NCI-H345 treated with DMSO at 0.1 percent for 48 hours (cell line): ENCODE measurements around the gene DCAF12.

Experiments used
- DNase-seq: peaks from one replicate; lab custom pipeline; 2025; ENCODE audit not compliant: unreplicated experiment; lab: John Stamatoyannopoulos, UW

DCAF12 gene

GRCh38 chr9:34125681-34126206 lies 754 bp downstream of the DCAF12 start:
- DNase-seq = no peak

GRCh38 chr9:34124926-34125325 lies 1.6 kb downstream of the DCAF12 start:
- no peak for DNase-seq

GRCh38 chr9:34124099-34124498 lies 2.4 kb downstream of the DCAF12 start:
- DNase-seq = no peak

- DNase-seq = no peak
These were observed 2.8 kb downstream of the DCAF12 start for GRCh38 chr9:34123682-34124081.

GRCh38 chr9:34121996-34122395 lies 4.5 kb downstream of the DCAF12 start:
- no peak for DNase-seq

GRCh38 chr9:34119713-34120112 lies 6.8 kb downstream of the DCAF12 start:
- DNase-seq = no peak

GRCh38 chr9:34114436-34114835 lies 12.1 kb downstream of the DCAF12 start:
- DNase-seq = no peak

- DNase-seq = no peak
These were observed 20.4 kb downstream of the DCAF12 start for GRCh38 chr9:34106110-34106509.

GRCh38 chr9:34102796-34103195 lies 23.7 kb downstream of the DCAF12 start:
- DNase-seq = no peak

- no peak for DNase-seq
These were observed 28.2 kb downstream of the DCAF12 start for GRCh38 chr9:34098307-34098706.

GRCh38 chr9:34097865-34098264 lies 28.6 kb downstream of the DCAF12 start:
- no peak for DNase-seq

GRCh38 chr9:34096751-34097150 lies 29.7 kb downstream of the DCAF12 start:
- no peak for DNase-seq

- DNase-seq = no peak
These were observed 32.9 kb downstream of the DCAF12 start for GRCh38 chr9:34093578-34093977.

- DNase-seq = no peak
These were observed 37.2 kb downstream of the DCAF12 start for GRCh38 chr9:34089311-34089710.

GRCh38 chr9:34087370-34087769 lies 39.1 kb downstream of the DCAF12 start:
- no peak for DNase-seq

- no peak for DNase-seq
These were observed 39.6 kb downstream of the DCAF12 start for GRCh38 chr9:34086864-34087263.

GRCh38 chr9:34085581-34086500 lies 40.7 kb downstream of the DCAF12 start:
- DNase-seq = no peak

GRCh38 chr9:34084562-34084961 lies 41.9 kb downstream of the DCAF12 start:
- DNase-seq = no peak

GRCh38 chr9:34079181-34079580 lies 47.3 kb downstream of the DCAF12 start:
- DNase-seq = no peak

- no peak for DNase-seq
These were observed 53.5 kb downstream of the DCAF12 start for GRCh38 chr9:34072868-34073590.

GRCh38 chr9:34072410-34072809 lies 54.1 kb downstream of the DCAF12 start:
- no peak for DNase-seq
